Retinal pigment epithelial cell (primary cell): ENCODE results near the gene SLC30A2.

Source experiments
- DNase-seq: peaks from one replicate; pipeline ENCODE4 v3.0.0-alpha.2; 2010; ENCODE audit warnings: low read depth
- H3K4me3 ChIP-seq: 2 replicates; pipeline ENCODE4 v1.5.1; 2011; ENCODE audit warnings: mild to moderate bottlenecking, low read length, control low read depth, moderate library complexity
- CTCF ChIP-seq: conservative IDR thresholded peaks from 2 replicates; pipeline ENCODE4 v1.5.1; 2011; ENCODE audit warnings: low read depth, low read length, control low read depth, inconsistent platforms

The SLC30A2 gene

GRCh38 chr1:26009796-26010447, 36.0 kb downstream of the SLC30A2 start:
- no peak for DNase-seq
- no peak overlapping the region for H3K4me3 ChIP-seq
- TF ChIP-seq CTCF = peak; percentile 48

- no peak for DNase-seq
- TF ChIP-seq CTCF = no peak
These were observed 39.2 kb downstream of the SLC30A2 start for GRCh38 chr1:26006710-26007109.

GRCh38 chr1:26005434-26006105, 40.3 kb downstream of the SLC30A2 start:
- no peak for DNase-seq
- H3K4me3 ChIP-seq = no peak overlapping the region
- TF ChIP-seq CTCF = no peak

More at GRCh38 chr1:26006710-26007109, 39.2 kb downstream of the SLC30A2 start:
- H3K4me3 ChIP-seq = no peak overlapping the region

- no peak overlapping the region for H3K4me3 ChIP-seq
- no peak for DNase-seq
- TF ChIP-seq CTCF = no peak
These were observed 42.2 kb downstream of the SLC30A2 start for GRCh38 chr1:26003756-26004155.

GRCh38 chr1:26003262-26003661, 42.7 kb downstream of the SLC30A2 start:
- TF ChIP-seq CTCF = no peak
- DNase-seq = no peak
- H3K4me3 ChIP-seq = no peak overlapping the region

GRCh38 chr1:25999041-25999800, 46.7 kb downstream of the SLC30A2 start:
- DNase-seq = no peak
- H3K4me3 ChIP-seq = no peak overlapping the region
- TF ChIP-seq CTCF = no peak
